Activated T-cell treated with anti-CD3 and anti-CD28 coated beads, Interleukin-2, amount 50 U/mL, for 24 hours (primary cell): Measurements from ENCODE around the gene RAD21L1.
A peak's percentile ranks its signal among the peaks of the same experiment; 100 is the strongest.

Source experiments
- DNase-seq: peaks from one replicate; pipeline ENCODE4 v3.0.0-alpha.2; 2020
- H3K27ac Mint-ChIP-seq: 2 replicates; pipeline ENCODE4 v1.8.0; 2020; ENCODE audit warnings: mild to moderate bottlenecking, mixed read lengths
- H3K27me3 Mint-ChIP-seq: 2 replicates; pipeline ENCODE4 v1.8.0; 2020; ENCODE audit warnings: mixed read lengths
- H3K36me3 Mint-ChIP-seq: 2 replicates; pipeline ENCODE4 v1.8.0; 2020; ENCODE audit warnings: low read depth, mixed read lengths
- H3K4me1 Mint-ChIP-seq: 2 replicates; pipeline ENCODE4 v1.8.0; 2020; ENCODE audit warnings: low read depth, mixed read lengths
- H3K4me3 Mint-ChIP-seq: 2 replicates; pipeline ENCODE4 v1.8.0; 2020; ENCODE audit warnings: mild to moderate bottlenecking, moderate library complexity, mixed read lengths
- H3K9me3 Mint-ChIP-seq: 2 replicates; pipeline ENCODE4 v1.8.0; 2020; ENCODE audit warnings: mixed read lengths

Gene RAD21L1

GRCh38 chr20:1266167-1266973, 40.5 kb downstream of the RAD21L1 start, which contains the start of gene SNPH:
Gene SNPH, plus strand, starts transcription at chr20:1266294. Its CDS starts 29,946 bp downstream, at chr20:1296240.
- H3K27me3 Mint-ChIP-seq, result no peaks in the 10 kb centered on the region

GRCh38 chr20:1267161-1267560, 41.3 kb downstream of the RAD21L1 start:
- peaks cover 61% of the 10 kb centered on the region for H3K4me1 Mint-ChIP-seq
- H3K27ac Mint-ChIP-seq, result peak overlapping the region; percentile 71
- H3K27me3 Mint-ChIP-seq, result no peaks in the 10 kb centered on the region
- no peaks in the 10 kb centered on the region for H3K9me3 Mint-ChIP-seq
- peaks cover 2% of the 10 kb centered on the region for H3K36me3 Mint-ChIP-seq
- H3K4me3 Mint-ChIP-seq, result peak overlapping the region; percentile 80
- DNase-seq, result no peak

More at GRCh38 chr20:1266167-1266973, 40.5 kb downstream of the RAD21L1 start, which contains the start of gene SNPH:
- peak; percentile 78 for DNase-seq
- Mint-ChIP-seq H3K27ac (peak within 1 kb of the TSS; percentile 84), H3K4me3 (peak within 1 kb of the TSS; percentile 80), H3K36me3 (peaks cover 2% of the 10 kb centered on the region), H3K4me1 (peaks cover 53% of the 10 kb centered on the region), H3K9me3 (no peaks in the 10 kb centered on the region)

GRCh38 chr20:1267809-1268374, 42.0 kb downstream of the RAD21L1 start:
- Mint-ChIP-seq H3K27me3 (no peaks in the 10 kb centered on the region), H3K9me3 (no peaks in the 10 kb centered on the region), H3K36me3 (no peaks in the 10 kb centered on the region), H3K4me1 (peaks cover 66% of the 10 kb centered on the region), H3K4me3 (no peak overlapping the region), H3K27ac (no peak overlapping the region)
- no peak for DNase-seq

- Mint-ChIP-seq H3K9me3 (no peaks in the 10 kb centered on the region), H3K4me1 (peaks cover 57% of the 10 kb centered on the region), H3K4me3 (no peak overlapping the region), H3K27me3 (no peaks in the 10 kb centered on the region), H3K27ac (no peak overlapping the region), H3K36me3 (no peaks in the 10 kb centered on the region)
- no peak for DNase-seq
Observed at GRCh38 chr20:1269235-1269634, 43.4 kb downstream of the RAD21L1 start.

GRCh38 chr20:1269850-1270249, 44.0 kb downstream of the RAD21L1 start:
- Mint-ChIP-seq H3K27ac (no peak overlapping the region), H3K27me3 (no peaks in the 10 kb centered on the region), H3K4me3 (no peak overlapping the region), H3K36me3 (no peaks in the 10 kb centered on the region), H3K4me1 (peaks cover 51% of the 10 kb centered on the region), H3K9me3 (no peaks in the 10 kb centered on the region)
- DNase-seq, result no peak

DNA sequence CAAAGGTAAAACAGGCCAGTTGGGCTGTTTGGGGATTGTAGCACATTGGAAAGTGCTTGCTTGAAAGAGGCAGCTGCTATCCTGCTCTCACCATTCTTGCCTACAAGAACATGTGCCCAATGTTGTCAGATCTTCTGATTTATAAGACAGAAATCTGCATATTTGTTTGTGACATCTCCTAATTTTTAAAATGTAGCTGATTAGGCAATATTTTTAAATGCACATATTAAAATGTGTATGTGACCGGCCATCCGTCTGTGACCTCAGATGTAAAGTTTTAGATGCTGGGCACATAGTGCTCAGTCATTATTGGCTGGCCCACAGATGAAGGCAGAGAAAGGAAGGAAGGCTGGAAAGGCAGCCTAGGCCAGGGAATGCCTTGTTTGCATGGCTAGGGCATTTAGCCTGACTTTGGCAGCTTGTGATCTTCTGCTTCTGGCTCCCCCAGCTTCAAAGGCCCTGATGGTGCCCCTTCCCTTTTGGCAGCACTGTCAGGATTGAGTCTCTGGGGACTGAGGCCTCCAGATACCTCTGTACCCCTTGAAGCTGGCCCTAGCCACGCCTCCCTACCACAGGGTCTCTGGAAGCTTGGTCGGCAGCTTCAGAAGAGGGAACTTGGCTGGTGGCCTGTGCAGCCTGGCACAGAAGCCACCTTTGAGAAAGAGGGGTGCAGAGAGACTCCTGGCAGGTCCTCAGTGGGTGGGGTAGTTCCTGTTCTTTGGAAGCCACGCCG, 46.7 kb downstream of the RAD21L1 start:
- Mint-ChIP-seq H3K27me3 (no peaks in the 10 kb centered on the region), H3K27ac (no peak overlapping the region), H3K9me3 (no peaks in the 10 kb centered on the region), H3K36me3 (no peaks in the 10 kb centered on the region), H3K4me3 (no peak overlapping the region), H3K4me1 (peaks cover 35% of the 10 kb centered on the region)
- peak; percentile 25 for DNase-seq

GRCh38 chr20:1273366-1273765, 47.5 kb downstream of the RAD21L1 start:
- no peaks in the 10 kb centered on the region for H3K9me3 Mint-ChIP-seq
- no peak overlapping the region for H3K27ac Mint-ChIP-seq
- no peaks in the 10 kb centered on the region for H3K36me3 Mint-ChIP-seq
- H3K27me3 Mint-ChIP-seq, result no peaks in the 10 kb centered on the region
- H3K4me1 Mint-ChIP-seq, result peaks cover 28% of the 10 kb centered on the region
- H3K4me3 Mint-ChIP-seq, result no peak overlapping the region
- DNase-seq, result no peak

- H3K36me3 Mint-ChIP-seq, result no peaks in the 10 kb centered on the region
- H3K9me3 Mint-ChIP-seq, result no peaks in the 10 kb centered on the region
- peaks cover 23% of the 10 kb centered on the region for H3K4me1 Mint-ChIP-seq
- H3K27ac Mint-ChIP-seq, result no peak overlapping the region
- DNase-seq, result peak; percentile 14
- no peaks in the 10 kb centered on the region for H3K27me3 Mint-ChIP-seq
- H3K4me3 Mint-ChIP-seq, result no peak overlapping the region
Observed at GRCh38 chr20:1274485-1275311, 48.9 kb downstream of the RAD21L1 start.

DNA sequence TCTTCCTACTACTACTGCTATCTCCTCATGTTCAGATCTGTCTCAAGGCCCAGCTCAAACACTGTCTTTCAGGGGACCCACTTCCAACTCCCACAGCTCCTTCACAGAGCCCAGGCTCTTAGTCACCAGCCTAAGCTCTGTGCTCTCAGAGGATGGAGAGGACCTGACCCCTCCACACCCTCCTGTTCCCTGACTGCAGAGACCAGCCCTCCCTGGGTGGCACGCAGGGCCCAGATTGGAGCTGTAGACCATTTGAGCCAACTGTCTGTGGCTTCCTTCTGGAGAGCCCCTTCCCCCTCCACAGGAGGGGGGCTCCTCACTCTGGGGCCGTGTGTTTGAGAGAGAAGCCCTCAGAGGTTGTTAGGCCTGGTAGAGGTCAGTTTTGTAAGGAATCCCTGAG, 50.1 kb downstream of the RAD21L1 start:
- Mint-ChIP-seq H3K27ac (no peak overlapping the region), H3K9me3 (no peaks in the 10 kb centered on the region), H3K4me3 (no peak overlapping the region), H3K36me3 (no peaks in the 10 kb centered on the region), H3K27me3 (no peaks in the 10 kb centered on the region), H3K4me1 (peaks cover 26% of the 10 kb centered on the region)
- DNase-seq, result peak; percentile 16

GRCh38 chr20:1277529-1278322, 51.9 kb downstream of the RAD21L1 start:
- Mint-ChIP-seq H3K9me3 (no peaks in the 10 kb centered on the region), H3K4me1 (peaks cover 23% of the 10 kb centered on the region), H3K36me3 (no peaks in the 10 kb centered on the region), H3K27ac (no peak overlapping the region), H3K4me3 (no peak overlapping the region), H3K27me3 (no peaks in the 10 kb centered on the region)
- no peak for DNase-seq

DNA sequence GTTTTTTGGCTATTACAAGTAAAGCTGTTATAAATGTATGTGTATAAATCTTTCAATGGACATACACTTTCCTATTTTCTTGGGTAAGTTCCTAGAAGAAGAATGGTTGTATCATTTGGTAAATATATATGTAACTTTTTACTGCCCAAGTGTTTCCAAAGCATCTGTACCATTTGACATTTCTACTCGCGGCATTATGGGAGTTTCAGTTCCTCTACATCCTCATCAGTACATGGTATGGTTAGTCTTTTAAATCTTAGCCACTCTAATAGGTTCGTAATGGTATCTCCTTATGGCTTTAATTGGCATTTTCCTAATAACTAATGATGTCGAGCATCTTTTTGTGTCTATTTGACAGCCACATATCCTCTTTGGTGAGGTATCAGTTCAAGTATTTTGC, 53.1 kb downstream of the RAD21L1 start:
- H3K27ac Mint-ChIP-seq, result no peak overlapping the region
- no peak overlapping the region for H3K4me3 Mint-ChIP-seq
- no peaks in the 10 kb centered on the region for H3K36me3 Mint-ChIP-seq
- no peaks in the 10 kb centered on the region for H3K9me3 Mint-ChIP-seq
- peaks cover 29% of the 10 kb centered on the region for H3K4me1 Mint-ChIP-seq
- no peaks in the 10 kb centered on the region for H3K27me3 Mint-ChIP-seq
- DNase-seq, result no peak

- Mint-ChIP-seq H3K4me3 (no peak overlapping the region), H3K36me3 (no peaks in the 10 kb centered on the region), H3K27me3 (no peaks in the 10 kb centered on the region), H3K9me3 (no peaks in the 10 kb centered on the region), H3K27ac (no peak overlapping the region), H3K4me1 (peaks cover 44% of the 10 kb centered on the region)
- peak; percentile 11 for DNase-seq
Observed at GRCh38 chr20:1280195-1281102, 54.6 kb downstream of the RAD21L1 start.
